ENCODE results near the gene FOXP1.

FOXP1 gene

GRCh38 chr3:71005702-71006321 lies 577.7 kb downstream of the FOXP1 start:
- no peak for ATAC-seq
- no peak for TF ChIP-seq ZNF8 (CRISPR knock-in tag; IDR thresholded peaks at IDR 0.05)

DNA sequence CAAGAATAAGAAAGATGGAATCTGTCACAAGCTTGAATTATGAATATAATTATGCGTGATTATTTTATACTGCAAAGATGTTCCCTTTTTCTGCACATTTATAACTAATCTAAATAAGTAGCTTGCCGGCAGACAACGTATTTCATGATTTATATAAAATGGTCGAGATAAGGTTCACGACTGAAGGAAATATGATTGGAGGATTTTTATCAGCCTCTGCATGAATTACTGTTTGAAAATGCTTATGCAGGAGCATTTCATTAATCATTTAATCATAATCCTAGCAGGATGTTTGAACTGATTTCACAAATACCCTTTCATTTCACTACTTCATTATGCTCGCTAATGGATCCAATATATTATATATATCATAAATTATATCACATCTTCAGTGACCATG lies 580.0 kb downstream of the FOXP1 start:
- TF ChIP-seq BACH2 (CRISPR knock-in tag; IDR thresholded peaks at IDR 0.05; ENCODE audit: borderline replicate concordance) (no peak), PPARA (CRISPR knock-in tag; IDR thresholded peaks at IDR 0.05; ENCODE audit: borderline replicate concordance) (no peak), ZNF70 (CRISPR knock-in tag; IDR thresholded peaks at IDR 0.05) (no peak), ARNTL (CRISPR knock-in tag; IDR thresholded peaks at IDR 0.05; ENCODE audit: borderline replicate concordance, low read depth) (no peak), GLIS3 (CRISPR knock-in tag; IDR thresholded peaks at IDR 0.05) (no peak), ESRRG (CRISPR knock-in tag; IDR thresholded peaks at IDR 0.05) (no peak), OSR1 (CRISPR knock-in tag; IDR thresholded peaks at IDR 0.05) (no peak), RARB (CRISPR knock-in tag; IDR thresholded peaks at IDR 0.05) (no peak), ZFP30 (CRISPR knock-in tag; IDR thresholded peaks at IDR 0.05) (no peak)
- TF ChIP-seq, protein P1, sequence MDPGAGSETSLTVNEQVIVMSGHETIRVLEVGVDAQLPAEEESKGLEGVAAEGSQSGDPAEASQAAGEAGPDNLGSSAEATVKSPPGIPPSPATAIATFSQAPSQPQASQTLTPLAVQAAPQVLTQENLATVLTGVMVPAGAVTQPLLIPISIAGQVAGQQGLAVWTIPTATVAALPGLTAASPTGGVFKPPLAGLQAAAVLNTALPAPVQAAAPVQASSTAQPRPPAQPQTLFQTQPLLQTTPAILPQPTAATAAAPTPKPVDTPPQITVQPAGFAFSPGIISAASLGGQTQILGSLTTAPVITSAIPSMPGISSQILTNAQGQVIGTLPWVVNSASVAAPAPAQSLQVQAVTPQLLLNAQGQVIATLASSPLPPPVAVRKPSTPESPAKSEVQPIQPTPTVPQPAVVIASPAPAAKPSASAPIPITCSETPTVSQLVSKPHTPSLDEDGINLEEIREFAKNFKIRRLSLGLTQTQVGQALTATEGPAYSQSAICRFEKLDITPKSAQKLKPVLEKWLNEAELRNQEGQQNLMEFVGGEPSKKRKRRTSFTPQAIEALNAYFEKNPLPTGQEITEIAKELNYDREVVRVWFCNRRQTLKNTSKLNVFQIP (CRISPR knock-in tag; IDR thresholded peaks at IDR 0.05; ENCODE audit: borderline replicate concordance, low read depth): no peak
- no peak for ATAC-seq

DNA sequence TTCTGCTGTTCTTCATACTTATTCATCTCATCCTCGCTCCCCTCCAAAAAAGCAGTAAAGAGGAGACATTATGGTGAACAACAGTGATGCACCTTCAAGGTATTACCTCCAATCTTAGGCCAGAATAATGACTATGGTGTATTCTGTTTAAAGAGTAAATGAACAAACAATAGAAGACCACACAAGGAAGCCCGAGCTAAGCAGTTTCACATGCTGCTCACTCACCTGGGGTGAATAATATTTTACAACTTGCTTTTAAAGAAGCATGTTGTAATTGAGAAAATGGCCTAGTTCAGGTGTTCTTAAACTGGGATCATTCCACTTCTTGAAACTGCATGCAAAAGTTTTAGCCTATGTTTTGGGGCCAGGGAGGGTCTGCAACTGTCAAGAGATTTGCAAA lies 581.2 kb downstream of the FOXP1 start:
- ATAC-seq: no peak

DNA sequence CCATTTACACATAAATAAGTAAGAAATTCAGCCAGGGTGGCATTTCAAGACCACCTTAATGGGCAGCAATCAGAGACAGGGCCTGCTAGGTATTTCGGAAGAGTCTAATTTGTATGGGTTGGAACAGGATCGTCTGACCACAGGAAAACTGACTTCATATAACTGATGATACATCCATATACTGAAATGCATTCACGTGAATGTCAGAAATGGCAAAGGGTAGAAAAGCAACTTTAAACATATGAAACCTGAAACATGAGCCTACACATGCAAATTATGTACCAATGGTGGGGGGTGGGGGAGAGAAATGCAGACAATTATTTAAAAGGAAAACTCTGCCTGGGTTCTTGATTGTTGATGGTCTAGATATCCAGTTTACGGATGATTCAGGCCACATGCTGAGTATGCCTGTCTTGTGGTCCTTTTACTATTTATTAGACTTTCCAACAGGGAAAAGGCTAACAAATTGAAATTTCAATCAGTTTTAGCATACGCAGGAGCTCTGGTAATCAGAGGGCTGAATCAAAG lies 582.2 kb downstream of the FOXP1 start:
- TF ChIP-seq ZNF565 (CRISPR knock-in tag; conservative IDR thresholded peaks at IDR 0.05; ENCODE audit: low read depth): no peak
- peak; percentile 38 for ATAC-seq

More for the DNA sequence above, 581.2 kb downstream of the FOXP1 start:
- TF ChIP-seq TSHZ2 (CRISPR knock-in tag; IDR thresholded peaks at IDR 0.05): no peak
- no peak for TF ChIP-seq ZFP30 (CRISPR knock-in tag; IDR thresholded peaks at IDR 0.05)
- no peak for TF ChIP-seq CSRNP3 (CRISPR knock-in tag; IDR thresholded peaks at IDR 0.05)
- TF ChIP-seq, protein P1 (CRISPR knock-in tag; IDR thresholded peaks at IDR 0.05; ENCODE audit: borderline replicate concordance, low read depth): no peak

DNA sequence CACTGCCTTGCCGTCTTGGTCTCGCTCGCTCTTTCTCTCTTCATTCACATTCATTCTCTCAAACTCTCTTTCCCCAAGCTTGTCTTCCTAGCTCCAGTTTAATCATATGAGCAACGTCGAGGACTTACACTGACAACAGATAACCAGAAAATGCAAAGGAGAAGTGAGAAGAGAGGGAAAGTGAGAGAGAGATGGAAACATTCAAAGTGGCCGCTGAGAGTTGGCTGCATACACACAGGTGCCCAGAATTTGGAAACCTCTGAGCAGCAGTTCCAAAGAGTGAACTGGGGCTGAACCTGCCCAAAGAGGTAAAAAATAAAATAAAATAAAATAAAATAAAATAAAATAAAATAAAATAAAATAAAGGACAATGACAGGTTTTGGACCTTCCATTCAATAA lies 583.0 kb downstream of the FOXP1 start:
- no peak for TF ChIP-seq ZC3H10 (CRISPR knock-in tag; IDR thresholded peaks at IDR 0.05)
- ATAC-seq: no peak

DNA sequence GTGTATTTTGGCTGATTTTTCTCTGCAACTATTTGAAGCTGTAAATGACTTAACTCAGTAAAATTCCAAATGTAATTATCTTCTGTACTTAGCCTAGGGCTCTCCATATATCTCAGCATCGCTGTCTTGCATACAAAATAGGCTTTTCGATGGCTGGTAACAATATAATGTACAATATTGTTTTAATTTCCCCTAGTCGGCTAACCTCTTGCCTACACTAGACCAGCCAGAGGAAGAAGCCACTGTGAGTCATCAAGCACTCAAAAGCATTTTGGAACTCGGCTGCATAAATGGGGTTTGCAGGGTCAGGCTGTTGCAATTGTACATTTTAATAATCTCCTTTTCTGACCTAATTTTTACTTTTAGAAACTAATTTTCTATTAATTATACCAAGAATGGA lies 583.8 kb downstream of the FOXP1 start:
- TF ChIP-seq, protein P1 (CRISPR knock-in tag; IDR thresholded peaks at IDR 0.05; ENCODE audit: borderline replicate concordance, low read depth): no peak
- no peak for TF ChIP-seq ZNF70 (CRISPR knock-in tag; IDR thresholded peaks at IDR 0.05)
- no peak for TF ChIP-seq ZNF8 (CRISPR knock-in tag; IDR thresholded peaks at IDR 0.05)
- peak; percentile 39 for TF ChIP-seq ISL1 (CRISPR knock-in tag; IDR thresholded peaks at IDR 0.05)
- no peak for TF ChIP-seq BACH2 (CRISPR knock-in tag; IDR thresholded peaks at IDR 0.05; ENCODE audit: borderline replicate concordance)
- ATAC-seq: peak; percentile 91

Measured in SK-N-SH treated with all-trans-retinoic acid at 6 μM for 48 hours (cell line).